ENCODE measurements around the gene ATP6V1C2. TPM values are rescaled to one million over a fixed set of nuclear protein-coding genes. Genes with fewer than 3 reads are reported as not detected.
A peak's percentile ranks its signal among the peaks of the same experiment; 100 is the strongest.

ATP6V1C2 gene
- total and polyA plus RNA-seq, 9 of the 15 experiments (the other 6 are each of a cell fraction or from before 2014, with no cell fraction given) = 0.01 to 0.31 (median 0.10) TPM; not detected in 4

- TF ChIP-seq SRSF3 (IDR thresholded peaks at IDR 0.05; ENCODE audit: insufficient read depth, low read length) (no peak), ARID1B (IDR thresholded peaks at IDR 0.05) (no peak), IFI16 (CRISPR knock-in tag; IDR thresholded peaks at IDR 0.05) (no peak)
These were observed 51.4 kb downstream of the ATP6V1C2 start (continued) for GRCh38 chr2:10772868-10773215.

GRCh38 chr2:10773821-10774341 lies 52.5 kb downstream of the ATP6V1C2 start:
- in situ Hi-C loops (cut with MboI) = no loop called here
- CTCF ChIA-PET (ENCODE audit: low intra/inter-chr PET ratio) = no interaction called here
- no peak overlapping the region for H3K4me2 ChIP-seq (ENCODE audit: insufficient read depth, low read length)

More at GRCh38 chr2:10773821-10774341, 52.5 kb downstream of the ATP6V1C2 start:
- no peak for FAIRE-seq
- Histone ChIP-seq H3K27me3 (ENCODE audit: control insufficient read depth in 2 of 2, insufficient read depth in 2 of 2, low read length in 2 of 2) (peaks cover 23 to 42% of the 10 kb centered on the region in 2 experiments; a peak in 4 of 5 replicates), H3K9me1 (ENCODE audit: control insufficient read depth, insufficient read depth, low read length) (no peaks in the 10 kb centered on the region), H3K27ac (ENCODE audit: extremely low read depth, low read depth, low read length) (no peak overlapping the region), H2AFZ (ENCODE audit: low read depth, low read length) (no peak overlapping the region), H3K4me1 (replicated peaks in 1 of 2; ENCODE audit: control insufficient read depth in 2 of 2, insufficient read depth in 2 of 2, low read length in 2 of 2) (peaks cover 0 to 35% of the 10 kb centered on the region in 2 experiments; a peak in 2 of 5 replicates), H4K20me1 (replicated peaks; ENCODE audit: control insufficient read depth, insufficient read depth, low read length) (peaks cover 26% of the 10 kb centered on the region), H3K4me3 (no peak overlapping the region), H3K9me3 (replicated peaks; ENCODE audit: control insufficient read depth, insufficient read depth, low read depth, low read length) (no peaks in the 10 kb centered on the region), H3K36me3 (ENCODE audit: control insufficient read depth, insufficient read depth, low read length) (peaks cover 7% of the 10 kb centered on the region; the same call in 1 of the 3 replicates), H3K79me2 (ENCODE audit: control insufficient read depth, insufficient read depth, low read length) (no peaks in the 10 kb centered on the region), H3K9ac (ENCODE audit: insufficient read depth in 1 of 2, low read depth in 2 of 2, low read length in 2 of 2) (0 out of 4 replicates have a peak overlapping the region, but pooled peaks of 1 of the 2 experiments have one; percentile 20)
- no peak for ATAC-seq
- no TSS peak for BruUV-seq (replicated peaks)
- WGBS (ENCODE audit: insufficient coverage, low coverage, missing lambda C conversion rate) = 32% methylated on average over 8 of the region's 8 CpGs
- no peak for DNase-seq (ENCODE audit: extremely low read depth in 1 of 4, low spot score in 3 of 4)
- intact Hi-C loops (cut with micrococcal nuclease) = no loop called here
- TF ChIP-seq NR2C2 (CRISPR knock-in tag; IDR thresholded peaks at IDR 0.05) = no peak
- no peak for TF ChIP-seq NR2C2 (tag; IDR thresholded peaks at IDR 0.05)
- TF ChIP-seq KDM2B (CRISPR knock-in tag; IDR thresholded peaks at IDR 0.05) = no peak
- TF ChIP-seq POLR3G (IDR thresholded peaks at IDR 0.05; ENCODE audit: extremely low read depth, insufficient read length, insufficient replicate concordance) = no peak
- TF ChIP-seq NFYB (IDR thresholded peaks at IDR 0.05; ENCODE audit: extremely low read depth, insufficient read length) = no peak
- TF ChIP-seq HINFP (tag; conservative IDR thresholded peaks at IDR 0.05; ENCODE audit: low read depth) = no peak
- no peak for TF ChIP-seq ZNF197 (CRISPR knock-in tag; IDR thresholded peaks at IDR 0.05; ENCODE audit: low read depth)
- TF ChIP-seq MXI1 (IDR thresholded peaks at IDR 0.05; ENCODE audit: low read depth, low read length) = no peak
- TF ChIP-seq SMAD3 (CRISPR knock-in tag; conservative IDR thresholded peaks at IDR 0.05) = no peak
- TF ChIP-seq TARDBP (IDR thresholded peaks at IDR 0.05) = no peak
- no peak for TF ChIP-seq FOSL1 (tag; conservative IDR thresholded peaks at IDR 0.05)
- TF ChIP-seq CAMTA2 (CRISPR knock-in tag; conservative IDR thresholded peaks at IDR 0.05) = no peak
- TF ChIP-seq ESRRB (CRISPR knock-in tag; IDR thresholded peaks at IDR 0.05; ENCODE audit: borderline replicate concordance) = no peak
- TF ChIP-seq NFE2 (IDR thresholded peaks at IDR 0.05; ENCODE audit: low read depth) = no peak
- TF ChIP-seq KAT8 (IDR thresholded peaks at IDR 0.05; ENCODE audit: low read depth) = no peak
- TF ChIP-seq ZNF354B (CRISPR knock-in tag; IDR thresholded peaks at IDR 0.05) = no peak
- TF ChIP-seq MXD1 (CRISPR knock-in tag; IDR thresholded peaks at IDR 0.05; ENCODE audit: borderline replicate concordance, poor library complexity, severe bottlenecking) = no peak
- TF ChIP-seq KDM4B (IDR thresholded peaks at IDR 0.05; ENCODE audit: borderline replicate concordance in 2 of 2, low read depth in 1 of 2) = no peak
- no peak for TF ChIP-seq ZBED1 (IDR thresholded peaks at IDR 0.05)
- TF ChIP-seq NCOA2 (IDR thresholded peaks at IDR 0.05; ENCODE audit: partially characterized antibody in 2 of 2) = no peak
- POLR2A ChIA-PET = interaction anchor here (0.8 kb wide), 1 partner anchor 63 kb away, joined by 3 read pairs; no protein-coding TSS in a partner anchor

All from K562 (cell line).